ENCODE data around the gene ZBTB21. TPM values are rescaled to one million over a fixed set of nuclear protein-coding genes. Genes with fewer than 3 reads are reported as not detected.

ZBTB21 gene
- polyA plus RNA-seq, 3 donors = 4.7 to 7.2 (median 6.3) TPM

GRCh38 chr21:42040411-42041180 is 30.4 kb upstream of the ZBTB21 start:
- H2AFZ ChIP-seq (ENCODE audit: insufficient read depth, low read depth, low read length, poor library complexity, severe bottlenecking) = no peak overlapping the region
- no peak overlapping the region for H3K4me2 ChIP-seq (replicated peaks; ENCODE audit: extremely low read depth, low read length, poor library complexity, severe bottlenecking)
- no peak overlapping the region for H3K4me3 ChIP-seq (replicated peaks in 1 of 3; ENCODE audit: low read depth in 2 of 3, low read length in 3 of 3)
- no peaks in the 10 kb centered on the region for H3K4me1 ChIP-seq (ENCODE audit: control insufficient read depth in 1 of 2, insufficient read depth in 2 of 2, low read length in 2 of 2)
- no peaks in the 10 kb centered on the region for H3K4me1 Mint-ChIP-seq
- H3K9me3 Mint-ChIP-seq = no peaks in the 10 kb centered on the region
- H3K27ac Mint-ChIP-seq = no peak overlapping the region
- no peak overlapping the region for H3K4me3 Mint-ChIP-seq
- H3K9me3 ChIP-seq (replicated peaks in 1 of 2; ENCODE audit: control insufficient read depth in 1 of 2, insufficient read depth in 1 of 2, low read length in 2 of 2) = no peaks in the 10 kb centered on the region
- H3K79me2 ChIP-seq (ENCODE audit: insufficient read depth, low read length) = no peaks in the 10 kb centered on the region
- WGBS (ENCODE audit: insufficient coverage) = over 99% methylated on average over 13 of the region's 18 CpGs
- no peak for DNase-seq
- intact Hi-C loops (cut with micrococcal nuclease) = no loop called here
- no peak for TF ChIP-seq CTCF (IDR thresholded peaks at IDR 0.05)
- H4K20me1 ChIP-seq (ENCODE audit: insufficient read depth, low read length) = no peaks in the 10 kb centered on the region
- peaks cover 0 to 10% (median 4%) of the 10 kb centered on the region in 3 donors for H3K27me3 Mint-ChIP-seq (ENCODE audit: low read depth in 3 of 3)
- H3K9ac ChIP-seq (ENCODE audit: insufficient read depth, low read length, poor library complexity, severe bottlenecking) = no peak overlapping the region
- no peaks in the 10 kb centered on the region for H3K36me3 ChIP-seq (replicated peaks in 1 of 2; ENCODE audit: control insufficient read depth in 1 of 2, insufficient read depth in 2 of 2, low read length in 2 of 2)
- no peaks in the 10 kb centered on the region for H3K36me3 Mint-ChIP-seq
- H3K27ac ChIP-seq (ENCODE audit: low read depth in 1 of 2, low read length in 2 of 2) = no peak overlapping the region
- no peaks in the 10 kb centered on the region for H3K27me3 ChIP-seq (ENCODE audit: control insufficient read depth in 2 of 2, insufficient read depth in 2 of 2, low read length in 2 of 2)

GRCh38 chr21:42039911-42040351 is 29.8 kb upstream of the ZBTB21 start:
- Histone ChIP-seq H3K9me3 (replicated peaks in 1 of 2; ENCODE audit: control insufficient read depth in 1 of 2, insufficient read depth in 1 of 2, low read length in 2 of 2) (no peaks in the 10 kb centered on the region), H3K27me3 (ENCODE audit: control insufficient read depth in 2 of 2, insufficient read depth in 2 of 2, low read length in 2 of 2) (no peaks in the 10 kb centered on the region), H3K27ac (ENCODE audit: low read depth in 1 of 2, low read length in 2 of 2) (no peak overlapping the region), H3K79me2 (ENCODE audit: insufficient read depth, low read length) (no peaks in the 10 kb centered on the region), H3K9ac (ENCODE audit: insufficient read depth, low read length, poor library complexity, severe bottlenecking) (no peak overlapping the region), H3K4me2 (replicated peaks; ENCODE audit: extremely low read depth, low read length, poor library complexity, severe bottlenecking) (no peak overlapping the region), H2AFZ (ENCODE audit: insufficient read depth, low read depth, low read length, poor library complexity, severe bottlenecking) (no peak overlapping the region), H3K36me3 (replicated peaks in 1 of 2; ENCODE audit: control insufficient read depth in 1 of 2, insufficient read depth in 2 of 2, low read length in 2 of 2) (no peaks in the 10 kb centered on the region), H3K4me3 (replicated peaks in 1 of 3; ENCODE audit: low read depth in 2 of 3, low read length in 3 of 3) (no peak overlapping the region), H3K4me1 (ENCODE audit: control insufficient read depth in 1 of 2, insufficient read depth in 2 of 2, low read length in 2 of 2) (no peaks in the 10 kb centered on the region), H4K20me1 (ENCODE audit: insufficient read depth, low read length) (no peaks in the 10 kb centered on the region)
- Mint-ChIP-seq H3K36me3 (no peaks in the 10 kb centered on the region), H3K4me1 (no peaks in the 10 kb centered on the region), H3K4me3 (no peak overlapping the region), H3K27me3 (ENCODE audit: low read depth in 3 of 3) (peaks cover 0 to 13% (median 4%) of the 10 kb centered on the region in 3 donors), H3K27ac (no peak overlapping the region), H3K9me3 (no peaks in the 10 kb centered on the region)
- TF ChIP-seq CTCF (IDR thresholded peaks at IDR 0.05) = no peak
- no peak for DNase-seq
- WGBS (ENCODE audit: insufficient coverage) = 83% methylated on average over 10 of the region's 12 CpGs
- intact Hi-C loops (cut with micrococcal nuclease) = no loop called here

Data from CD14-positive monocyte (primary cell).